Measurements from ENCODE around the gene PRKCB.

The PRKCB gene

DNA sequence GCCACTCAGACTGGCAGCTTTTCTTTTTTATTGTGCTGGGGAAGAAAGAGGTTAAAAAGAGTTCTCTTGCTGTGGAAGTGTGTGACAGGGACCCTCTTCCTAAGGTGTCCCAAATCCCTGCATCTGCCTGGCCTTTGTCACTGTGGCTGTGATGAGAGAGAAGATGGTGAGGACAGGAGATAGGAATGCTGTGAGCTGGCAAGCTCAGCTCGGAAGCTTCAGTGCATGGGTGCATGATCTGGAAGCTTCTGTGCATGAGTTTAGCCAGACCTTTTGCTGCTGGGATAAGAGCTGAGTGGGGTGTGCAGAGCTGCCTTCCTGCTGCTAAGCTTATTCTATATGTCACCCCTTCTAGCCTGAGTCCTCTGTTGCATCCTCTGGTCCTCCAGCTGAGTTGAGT, 317.0 kb downstream of the PRKCB start:
- TF ChIP-seq ZNF354C (tag by site-specific recombination; IDR thresholded peaks at IDR 0.05; ENCODE audit: borderline replicate concordance, low read depth) = no peak
- no peak for TF ChIP-seq ZNF560 (tag by site-specific recombination; IDR thresholded peaks at IDR 0.05; ENCODE audit: borderline replicate concordance)
- POLR2A ChIA-PET = no interaction called here
- Histone ChIP-seq H3K4me1 (ENCODE audit: control insufficient read depth, insufficient read depth, low read length) (no peaks in the 10 kb centered on the region), H3K4me3 (ENCODE audit: low read depth, low read length) (no peak overlapping the region), H3K27ac (ENCODE audit: extremely low read depth, low read depth, low read length) (no peak overlapping the region), H3K36me3 (ENCODE audit: control insufficient read depth in 2 of 2, insufficient read depth in 1 of 2, low read length in 2 of 2) (no peaks in the 10 kb centered on the region), H3K9me3 (ENCODE audit: control insufficient read depth, insufficient read depth, low read depth, low read length) (no peaks in the 10 kb centered on the region)
- CTCF ChIA-PET = interaction anchor here (0.7 kb wide), 1 partner anchor 25 kb away, joined by 3 read pairs; no protein-coding TSS in a partner anchor

DNA sequence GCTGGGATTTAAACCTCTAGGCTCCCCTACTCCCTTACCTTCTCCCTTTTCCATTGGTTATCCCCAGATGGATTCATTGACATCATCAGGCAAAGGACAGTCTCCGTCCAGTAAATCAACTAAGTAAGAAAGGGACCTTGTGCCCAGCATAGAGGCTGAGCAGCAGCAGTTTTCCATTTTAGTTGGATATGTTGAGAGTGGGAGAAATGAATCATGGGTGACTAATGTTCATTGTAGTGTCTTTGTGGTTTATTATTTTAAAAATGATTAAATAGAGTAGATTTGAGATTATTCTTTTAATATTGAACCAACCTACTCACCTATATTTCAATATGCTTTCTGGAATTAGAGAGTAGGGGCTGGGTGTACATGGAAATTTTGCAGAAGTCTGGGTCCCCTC, 321.0 kb downstream of the PRKCB start:
- ChIA-PET POLR2A (no interaction called here), CTCF (no interaction called here)
- H3K36me3 ChIP-seq (ENCODE audit: control insufficient read depth in 2 of 2, insufficient read depth in 1 of 2, low read length in 2 of 2) = no peaks in the 10 kb centered on the region
- no peaks in the 10 kb centered on the region for H3K9me3 ChIP-seq (ENCODE audit: control insufficient read depth, insufficient read depth, low read depth, low read length)
- no peak overlapping the region for H3K4me3 ChIP-seq (ENCODE audit: low read depth, low read length)
- no peak overlapping the region for H3K27ac ChIP-seq (ENCODE audit: extremely low read depth, low read depth, low read length)
- TF ChIP-seq, protein P1, sequence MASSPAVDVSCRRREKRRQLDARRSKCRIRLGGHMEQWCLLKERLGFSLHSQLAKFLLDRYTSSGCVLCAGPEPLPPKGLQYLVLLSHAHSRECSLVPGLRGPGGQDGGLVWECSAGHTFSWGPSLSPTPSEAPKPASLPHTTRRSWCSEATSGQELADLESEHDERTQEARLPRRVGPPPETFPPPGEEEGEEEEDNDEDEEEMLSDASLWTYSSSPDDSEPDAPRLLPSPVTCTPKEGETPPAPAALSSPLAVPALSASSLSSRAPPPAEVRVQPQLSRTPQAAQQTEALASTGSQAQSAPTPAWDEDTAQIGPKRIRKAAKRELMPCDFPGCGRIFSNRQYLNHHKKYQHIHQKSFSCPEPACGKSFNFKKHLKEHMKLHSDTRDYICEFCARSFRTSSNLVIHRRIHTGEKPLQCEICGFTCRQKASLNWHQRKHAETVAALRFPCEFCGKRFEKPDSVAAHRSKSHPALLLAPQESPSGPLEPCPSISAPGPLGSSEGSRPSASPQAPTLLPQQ (tag by site-specific recombination; IDR thresholded peaks at IDR 0.05) = no peak
- TF ChIP-seq ZNF114 (tag by site-specific recombination; IDR thresholded peaks at IDR 0.05) (no peak), ZNF501 (tag by site-specific recombination; IDR thresholded peaks at IDR 0.05) (no peak), ZNF549 (tag by site-specific recombination; IDR thresholded peaks at IDR 0.05) (no peak), HOXC10 (CRISPR knock-in tag; IDR thresholded peaks at IDR 0.05) (no peak), ZNF16 (tag by site-specific recombination; IDR thresholded peaks at IDR 0.05; ENCODE audit: low read depth) (no peak), ZNF514 (tag by site-specific recombination; IDR thresholded peaks at IDR 0.05) (no peak), KLF7 (tag by site-specific recombination; IDR thresholded peaks at IDR 0.05; ENCODE audit: borderline replicate concordance) (no peak), ZNF140 (tag by site-specific recombination; IDR thresholded peaks at IDR 0.05) (no peak), ZNF292 (tag by site-specific recombination; IDR thresholded peaks at IDR 0.05; ENCODE audit: borderline replicate concordance, low read depth) (no peak), ZFP41 (tag by site-specific recombination; IDR thresholded peaks at IDR 0.05; ENCODE audit: borderline replicate concordance) (no peak), ZBTB7A (tag by site-specific recombination; IDR thresholded peaks at IDR 0.05; ENCODE audit: low read depth) (no peak), ZBTB20 (tag by site-specific recombination; IDR thresholded peaks at IDR 0.05) (no peak), GLI4 (tag by site-specific recombination; IDR thresholded peaks at IDR 0.05) (no peak), ZNF404 (tag by site-specific recombination; IDR thresholded peaks at IDR 0.05) (no peak)
- TF ChIP-seq, protein P2, sequence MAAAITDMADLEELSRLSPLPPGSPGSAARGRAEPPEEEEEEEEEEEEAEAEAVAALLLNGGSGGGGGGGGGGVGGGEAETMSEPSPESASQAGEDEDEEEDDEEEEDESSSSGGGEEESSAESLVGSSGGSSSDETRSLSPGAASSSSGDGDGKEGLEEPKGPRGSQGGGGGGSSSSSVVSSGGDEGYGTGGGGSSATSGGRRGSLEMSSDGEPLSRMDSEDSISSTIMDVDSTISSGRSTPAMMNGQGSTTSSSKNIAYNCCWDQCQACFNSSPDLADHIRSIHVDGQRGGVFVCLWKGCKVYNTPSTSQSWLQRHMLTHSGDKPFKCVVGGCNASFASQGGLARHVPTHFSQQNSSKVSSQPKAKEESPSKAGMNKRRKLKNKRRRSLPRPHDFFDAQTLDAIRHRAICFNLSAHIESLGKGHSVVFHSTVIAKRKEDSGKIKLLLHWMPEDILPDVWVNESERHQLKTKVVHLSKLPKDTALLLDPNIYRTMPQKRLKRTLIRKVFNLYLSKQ (tag by site-specific recombination; IDR thresholded peaks at IDR 0.05; ENCODE audit: borderline replicate concordance) = no peak
- TF ChIP-seq, protein P3, sequence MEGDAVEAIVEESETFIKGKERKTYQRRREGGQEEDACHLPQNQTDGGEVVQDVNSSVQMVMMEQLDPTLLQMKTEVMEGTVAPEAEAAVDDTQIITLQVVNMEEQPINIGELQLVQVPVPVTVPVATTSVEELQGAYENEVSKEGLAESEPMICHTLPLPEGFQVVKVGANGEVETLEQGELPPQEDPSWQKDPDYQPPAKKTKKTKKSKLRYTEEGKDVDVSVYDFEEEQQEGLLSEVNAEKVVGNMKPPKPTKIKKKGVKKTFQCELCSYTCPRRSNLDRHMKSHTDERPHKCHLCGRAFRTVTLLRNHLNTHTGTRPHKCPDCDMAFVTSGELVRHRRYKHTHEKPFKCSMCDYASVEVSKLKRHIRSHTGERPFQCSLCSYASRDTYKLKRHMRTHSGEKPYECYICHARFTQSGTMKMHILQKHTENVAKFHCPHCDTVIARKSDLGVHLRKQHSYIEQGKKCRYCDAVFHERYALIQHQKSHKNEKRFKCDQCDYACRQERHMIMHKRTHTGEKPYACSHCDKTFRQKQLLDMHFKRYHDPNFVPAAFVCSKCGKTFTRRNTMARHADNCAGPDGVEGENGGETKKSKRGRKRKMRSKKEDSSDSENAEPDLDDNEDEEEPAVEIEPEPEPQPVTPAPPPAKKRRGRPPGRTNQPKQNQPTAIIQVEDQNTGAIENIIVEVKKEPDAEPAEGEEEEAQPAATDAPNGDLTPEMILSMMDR (tag by site-specific recombination; IDR thresholded peaks at IDR 0.05) = no peak
- H3K4me1 ChIP-seq (ENCODE audit: control insufficient read depth, insufficient read depth, low read length) = no peaks in the 10 kb centered on the region

DNA sequence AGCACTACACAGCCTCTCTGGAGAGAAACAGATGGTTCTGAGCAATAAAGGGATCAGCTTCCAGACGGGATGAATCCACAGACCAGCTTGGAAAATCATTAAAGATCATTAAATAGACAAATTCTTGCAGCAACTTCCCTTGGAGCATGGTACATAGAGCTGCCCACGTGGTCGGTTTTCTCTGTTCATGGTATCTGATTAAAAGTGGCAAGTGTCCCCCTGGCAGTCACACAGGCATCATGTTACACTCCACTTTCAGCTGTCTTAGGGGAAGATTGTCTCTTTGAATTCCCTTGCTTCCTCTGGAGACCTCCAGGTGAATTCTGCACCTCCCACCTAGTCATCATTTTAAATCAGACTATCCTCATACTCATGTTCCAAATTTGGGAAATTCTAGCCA, 328.2 kb downstream of the PRKCB start:
- ChIA-PET CTCF (interaction anchor here (0.7 kb wide), 1 partner anchor 946 kb away, joined by 3 read pairs; no protein-coding TSS in a partner anchor), POLR2A (no interaction called here)
- H3K27ac ChIP-seq (ENCODE audit: extremely low read depth, low read depth, low read length) = no peak overlapping the region
- H3K4me1 ChIP-seq (ENCODE audit: control insufficient read depth, insufficient read depth, low read length) = no peaks in the 10 kb centered on the region
- no peaks in the 10 kb centered on the region for H3K36me3 ChIP-seq (ENCODE audit: control insufficient read depth in 2 of 2, insufficient read depth in 1 of 2, low read length in 2 of 2)
- no peak overlapping the region for H3K4me3 ChIP-seq (ENCODE audit: low read depth, low read length)
- H3K9me3 ChIP-seq (ENCODE audit: control insufficient read depth, insufficient read depth, low read depth, low read length) = no peaks in the 10 kb centered on the region
- TF ChIP-seq SP7 (tag by site-specific recombination; IDR thresholded peaks at IDR 0.05) (no peak), ZNF555 (tag by site-specific recombination; conservative IDR thresholded peaks at IDR 0.05) (no peak), ZBTB48 (tag by site-specific recombination; IDR thresholded peaks at IDR 0.05) (no peak), ZNF623 (tag by site-specific recombination; IDR thresholded peaks at IDR 0.05) (no peak), ZNF366 (tag by site-specific recombination; conservative IDR thresholded peaks at IDR 0.05) (no peak), ZNF544 (tag by site-specific recombination; IDR thresholded peaks at IDR 0.05) (no peak)
- TF ChIP-seq, protein P4, sequence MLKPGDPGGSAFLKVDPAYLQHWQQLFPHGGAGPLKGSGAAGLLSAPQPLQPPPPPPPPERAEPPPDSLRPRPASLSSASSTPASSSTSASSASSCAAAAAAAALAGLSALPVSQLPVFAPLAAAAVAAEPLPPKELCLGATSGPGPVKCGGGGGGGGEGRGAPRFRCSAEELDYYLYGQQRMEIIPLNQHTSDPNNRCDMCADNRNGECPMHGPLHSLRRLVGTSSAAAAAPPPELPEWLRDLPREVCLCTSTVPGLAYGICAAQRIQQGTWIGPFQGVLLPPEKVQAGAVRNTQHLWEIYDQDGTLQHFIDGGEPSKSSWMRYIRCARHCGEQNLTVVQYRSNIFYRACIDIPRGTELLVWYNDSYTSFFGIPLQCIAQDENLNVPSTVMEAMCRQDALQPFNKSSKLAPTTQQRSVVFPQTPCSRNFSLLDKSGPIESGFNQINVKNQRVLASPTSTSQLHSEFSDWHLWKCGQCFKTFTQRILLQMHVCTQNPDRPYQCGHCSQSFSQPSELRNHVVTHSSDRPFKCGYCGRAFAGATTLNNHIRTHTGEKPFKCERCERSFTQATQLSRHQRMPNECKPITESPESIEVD (tag by site-specific recombination; IDR thresholded peaks at IDR 0.05) = no peak
- TF ChIP-seq, protein P5, sequence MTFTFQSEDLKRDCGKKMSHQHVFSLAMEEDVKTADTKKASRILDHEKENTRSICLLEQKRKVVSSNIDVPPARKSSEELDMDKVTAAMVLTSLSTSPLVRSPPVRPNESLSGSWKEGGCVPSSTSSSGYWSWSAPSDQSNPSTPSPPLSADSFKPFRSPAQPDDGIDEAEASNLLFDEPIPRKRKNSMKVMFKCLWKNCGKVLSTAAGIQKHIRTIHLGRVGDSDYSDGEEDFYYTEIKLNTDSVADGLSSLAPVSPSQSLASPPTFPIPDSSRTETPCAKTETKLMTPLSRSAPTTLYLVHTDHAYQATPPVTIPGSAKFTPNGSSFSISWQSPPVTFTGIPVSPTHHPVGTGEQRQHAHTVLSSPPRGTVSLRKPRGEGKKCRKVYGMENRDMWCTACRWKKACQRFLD (tag by site-specific recombination; IDR thresholded peaks at IDR 0.05) = no peak

Measured in HEK293 (cell line).